ENCODE data around the gene CCNY. TPM values are rescaled to one million over a fixed set of nuclear protein-coding genes. Genes with fewer than 3 reads are reported as not detected.

CCNY gene
- total RNA-seq, 3 donors from 2014 or later = 54.8 to 61.6 (median 58.9) TPM

- Mint-ChIP-seq H3K9me3 (peaks cover 5% of the 10 kb centered on the region), H3K27me3 (ENCODE audit: low read depth) (peaks cover 34% of the 10 kb centered on the region), H3K36me3 (ENCODE audit: insufficient read depth) (no peaks in the 10 kb centered on the region), H3K4me1 (ENCODE audit: low read depth) (no peaks in the 10 kb centered on the region), H3K4me3 (no peak overlapping the region)
- DNase-seq (no peak), ATAC-seq (no peak)
These were observed 276.2 kb downstream of the CCNY start for GRCh38 chr10:35612385-35613106.

GRCh38 chr10:35613107-35613440 lies 276.8 kb downstream of the CCNY start:
- H3K9me3 Mint-ChIP-seq = peaks cover 5% of the 10 kb centered on the region
- H3K4me3 Mint-ChIP-seq = no peak overlapping the region
- H3K4me1 Mint-ChIP-seq (ENCODE audit: low read depth) = no peaks in the 10 kb centered on the region
- H3K36me3 Mint-ChIP-seq (ENCODE audit: insufficient read depth) = no peaks in the 10 kb centered on the region
- peaks cover 30% of the 10 kb centered on the region for H3K27me3 Mint-ChIP-seq (ENCODE audit: low read depth)
- no peak for DNase-seq
- no peak for ATAC-seq

GRCh38 chr10:35613597-35614226 lies 277.4 kb downstream of the CCNY start:
- peaks cover 29% of the 10 kb centered on the region for H3K27me3 Mint-ChIP-seq (ENCODE audit: low read depth)
- no peaks in the 10 kb centered on the region for H3K36me3 Mint-ChIP-seq (ENCODE audit: insufficient read depth)
- no peak overlapping the region for H3K4me3 Mint-ChIP-seq
- H3K4me1 Mint-ChIP-seq (ENCODE audit: low read depth) = no peaks in the 10 kb centered on the region
- DNase-seq (no peak), ATAC-seq (no peak)
- H3K9me3 Mint-ChIP-seq = peaks cover 5% of the 10 kb centered on the region

- H3K27me3 Mint-ChIP-seq (ENCODE audit: low read depth) = peaks cover 29% of the 10 kb centered on the region
- ATAC-seq (no peak), DNase-seq (no peak)
- no peak overlapping the region for H3K4me3 Mint-ChIP-seq
- no peaks in the 10 kb centered on the region for H3K36me3 Mint-ChIP-seq (ENCODE audit: insufficient read depth)
- peaks cover 5% of the 10 kb centered on the region for H3K9me3 Mint-ChIP-seq
- H3K4me1 Mint-ChIP-seq (ENCODE audit: low read depth) = no peaks in the 10 kb centered on the region
These were observed 278.0 kb downstream of the CCNY start for GRCh38 chr10:35614312-35614711.

Other genes starting within 250 kb of the CCNY start
- gene CUL2, start 246.2 kb upstream of the CCNY start, total RNA-seq = 10 to 100 TPM; 48.9 to 54.8 (median 50.2) TPM
- gene CREM, start 209.7 kb upstream of the CCNY start, total RNA-seq = 100 to 1,000 TPM; 113 to 125 (median 122) TPM

Data from activated T-cell treated with anti-CD3 and anti-CD28 coated beads, Interleukin-2, amount 50 U/mL, for 4 hours (primary cell).